NCI-H1436 (cell line): ENCODE data around the gene GRM8.

Source experiments
- DNase-seq: peaks from one replicate; lab custom pipeline; 2025; lab: John Stamatoyannopoulos, UW

Gene GRM8

DNA sequence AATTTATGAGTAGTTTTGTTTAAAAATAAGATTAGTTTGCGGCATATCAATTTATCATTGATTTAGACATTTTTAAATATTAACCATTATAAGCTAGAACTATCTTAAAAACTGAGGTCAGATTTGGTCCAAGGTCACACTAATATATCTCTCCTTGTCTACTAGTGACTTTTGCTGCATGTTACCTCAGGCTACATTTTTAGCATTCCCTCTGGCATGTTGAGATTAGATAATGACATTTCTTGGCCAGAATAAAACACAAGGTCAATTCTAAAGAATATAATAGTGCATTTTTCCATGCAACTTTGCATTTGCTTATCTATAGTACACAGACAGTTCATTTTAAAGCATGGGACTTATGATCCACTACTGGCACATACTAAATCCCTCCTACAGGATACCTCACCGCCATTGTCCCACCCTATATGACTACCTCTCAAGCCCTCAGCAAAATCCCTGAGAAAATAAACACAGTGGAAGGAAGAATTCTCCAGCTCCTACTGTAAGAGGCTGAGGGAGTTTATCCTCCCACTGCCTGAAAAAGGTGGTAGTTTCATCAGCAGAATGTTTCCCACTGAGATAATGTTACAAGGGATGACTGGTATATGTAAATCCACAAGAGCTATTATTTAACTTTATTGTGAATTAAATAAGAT is 816.4 kb downstream of the GRM8 start:
- no peak for DNase-seq

DNA sequence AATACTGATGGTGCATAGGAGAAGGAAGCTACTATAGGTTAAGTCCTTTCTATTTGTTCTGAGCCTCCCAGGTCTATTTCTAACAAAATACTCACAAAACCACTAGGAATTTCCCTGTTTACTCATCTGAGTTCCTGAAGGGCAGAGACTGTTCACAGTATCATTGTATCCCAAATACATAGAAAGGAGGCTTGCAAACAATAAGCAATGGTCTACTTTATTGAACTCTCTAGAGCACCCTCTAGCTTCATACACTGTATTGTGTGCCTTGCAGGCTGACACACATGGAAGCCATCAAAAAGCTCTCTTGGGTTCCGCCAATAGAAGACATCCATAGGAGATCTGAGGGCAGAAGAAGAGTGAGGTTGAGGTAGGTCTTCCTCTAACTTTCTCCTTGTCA is 826.1 kb downstream of the GRM8 start:
- DNase-seq = no peak

DNA sequence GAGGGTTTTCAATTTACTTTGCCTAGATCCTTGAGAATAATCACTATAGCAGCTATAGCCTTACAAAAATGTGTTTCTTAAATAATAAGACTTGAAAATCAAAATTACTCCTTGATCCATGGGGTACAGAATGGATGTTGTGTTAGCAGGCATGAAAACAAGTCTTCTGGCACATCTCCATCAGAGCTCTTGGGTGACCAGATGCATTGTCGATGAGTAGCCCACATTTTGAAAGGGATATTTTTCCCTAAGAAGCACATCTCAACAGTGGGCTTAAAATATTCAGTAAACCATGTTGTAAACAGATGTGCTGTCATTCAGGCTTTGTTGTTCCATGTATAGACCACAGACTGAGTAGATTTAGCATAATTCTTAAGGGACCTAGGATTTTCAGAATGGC is 827.8 kb downstream of the GRM8 start:
- DNase-seq = no peak

DNA sequence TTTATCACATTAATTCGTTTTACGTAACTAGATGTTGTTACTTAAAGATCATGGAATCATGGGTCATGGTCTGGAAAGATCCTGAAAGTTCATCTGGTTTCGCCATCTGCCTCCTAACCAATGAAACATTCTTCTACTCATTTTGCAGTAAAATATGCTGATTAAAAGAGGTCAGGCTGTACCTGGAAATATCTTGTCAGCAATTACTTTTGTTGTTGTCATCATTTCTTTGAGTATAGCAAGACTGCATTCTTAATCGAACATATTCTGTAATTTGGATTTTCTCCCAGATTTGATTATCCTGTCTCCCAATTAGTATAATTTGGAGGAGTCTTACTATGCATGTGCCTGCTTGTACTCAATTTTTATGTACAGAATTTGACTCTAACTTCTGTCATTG is 833.7 kb downstream of the GRM8 start:
- no peak for DNase-seq

DNA sequence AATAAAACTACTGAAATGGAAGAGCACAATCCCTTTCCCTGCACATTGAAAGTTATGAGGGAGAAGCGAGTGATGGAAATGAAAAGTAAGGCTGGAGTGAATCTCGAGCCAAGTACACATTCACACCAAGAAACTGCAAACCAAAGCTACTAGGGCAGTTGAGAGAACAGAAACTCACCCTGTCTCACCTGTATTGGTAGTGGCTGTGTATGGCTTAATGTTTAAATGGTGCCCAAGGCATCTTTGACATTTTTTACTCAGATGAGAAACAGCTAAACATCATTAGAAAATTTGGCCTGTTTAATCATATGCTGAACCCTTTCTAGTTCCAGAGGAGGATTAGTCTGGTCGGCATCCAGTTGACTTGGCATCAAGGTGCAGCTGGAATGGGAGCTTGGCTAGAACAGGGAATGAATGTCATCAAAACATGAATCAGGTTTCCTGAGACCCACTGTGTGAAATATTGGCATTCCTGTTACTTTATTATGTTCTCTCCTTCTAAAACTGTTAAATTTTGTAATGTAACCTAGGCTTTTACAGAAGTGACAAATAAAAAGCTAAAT is 840.8 kb downstream of the GRM8 start:
- DNase-seq = no peak

DNA sequence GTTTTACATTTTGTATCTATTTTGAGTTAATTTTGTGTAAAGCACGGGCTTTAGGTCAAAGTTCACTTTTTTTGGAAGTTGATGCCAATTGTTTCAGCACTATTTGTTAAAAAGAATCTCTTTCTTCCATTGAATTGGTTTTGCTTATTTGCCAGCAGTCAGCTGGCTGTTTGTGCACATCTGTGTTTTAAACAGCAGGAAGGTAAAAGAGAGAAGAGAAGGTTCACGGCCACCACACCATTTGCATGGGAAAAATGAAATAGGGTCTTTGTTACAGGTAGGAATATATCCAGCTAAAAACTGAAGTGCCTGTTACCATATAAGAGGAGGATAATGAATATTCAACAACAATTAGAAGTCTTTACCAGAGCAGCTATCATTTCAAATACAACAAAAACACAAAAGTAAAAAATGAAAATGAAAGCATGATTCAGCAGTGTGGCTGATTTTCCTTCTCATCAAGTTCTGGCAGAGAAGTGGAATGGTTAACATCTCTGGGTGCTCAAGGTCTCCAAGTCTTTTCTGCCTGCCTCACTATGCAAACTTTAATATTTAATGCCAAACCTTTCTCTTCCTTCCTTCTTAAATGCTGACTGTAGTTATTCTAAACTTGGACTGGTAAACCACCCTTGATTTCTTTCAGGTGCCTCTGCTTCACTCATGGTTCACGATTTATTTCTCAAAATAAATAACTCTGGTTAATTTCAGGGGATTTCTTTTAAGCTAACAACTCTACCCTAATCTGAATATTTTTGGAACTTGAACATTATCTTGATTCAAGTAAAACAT is 841.5 kb downstream of the GRM8 start:
- DNase-seq = no peak

DNA sequence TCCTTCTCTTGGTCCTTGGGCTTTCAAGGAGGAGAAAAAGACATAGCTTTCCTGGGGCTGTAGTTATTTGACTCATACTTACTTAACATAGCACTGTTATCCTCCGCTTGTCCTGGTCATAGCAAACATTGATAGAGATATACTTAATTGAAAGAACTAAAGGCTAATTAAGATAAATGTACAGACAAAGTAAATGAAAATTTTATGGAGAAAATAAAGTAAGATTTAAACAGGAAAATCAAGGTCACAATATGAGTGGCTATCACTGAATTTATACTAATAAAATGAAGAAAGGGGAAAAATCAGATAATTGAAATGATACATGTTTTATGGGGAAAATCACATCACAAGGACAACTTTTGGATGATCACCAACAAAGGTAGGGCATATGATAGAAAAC is 849.7 kb downstream of the GRM8 start:
- no peak for DNase-seq

DNA sequence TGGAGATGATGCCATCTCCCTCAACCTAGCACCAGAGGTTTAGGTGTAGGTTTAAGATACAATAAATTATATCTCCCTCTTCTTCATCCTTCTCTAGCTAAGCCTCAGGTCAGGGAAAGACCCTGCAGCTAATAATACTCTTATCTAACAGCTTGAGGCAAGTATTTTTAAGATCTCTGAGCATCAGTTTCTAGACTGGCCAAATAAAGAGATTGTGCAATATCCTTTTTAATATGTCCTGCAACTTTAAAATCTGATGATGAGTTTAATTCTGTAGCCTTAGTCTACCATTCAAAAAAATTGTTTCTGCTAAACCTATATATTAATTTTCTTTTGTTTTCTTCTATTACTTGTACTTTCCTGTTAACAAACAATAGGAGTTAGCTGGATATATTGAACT is 850.8 kb downstream of the GRM8 start:
- no peak for DNase-seq

DNA sequence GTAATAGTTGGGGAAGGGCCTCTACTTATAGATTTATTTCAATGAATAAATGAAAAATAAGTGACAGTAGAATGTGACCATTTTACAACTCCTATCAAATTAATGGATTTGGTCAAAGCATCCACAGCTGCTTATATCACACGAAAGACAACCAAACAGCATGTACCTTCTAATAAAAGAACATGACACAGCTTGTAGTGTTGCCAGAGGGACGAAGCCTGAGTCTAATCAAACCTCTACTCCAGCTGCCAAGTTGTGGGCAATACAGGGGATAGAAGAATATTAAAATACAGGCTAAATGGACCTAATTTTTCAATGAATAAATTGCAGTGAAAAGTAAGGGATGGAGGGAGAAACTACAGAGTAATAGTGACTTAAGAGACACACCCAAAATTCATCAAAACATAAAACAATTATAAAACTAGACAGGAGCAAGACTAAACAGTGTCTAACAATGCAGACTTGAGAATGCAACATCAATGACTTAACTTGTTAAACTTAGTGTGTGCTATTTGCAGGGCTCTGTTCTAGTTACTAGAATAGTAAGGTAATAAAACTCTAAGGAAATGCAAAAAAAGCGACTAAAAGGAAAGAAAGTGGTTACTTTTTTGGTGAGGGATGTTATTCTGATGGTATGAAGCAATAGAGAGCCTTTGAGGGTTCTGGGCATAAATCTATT is 853.8 kb downstream of the GRM8 start:
- DNase-seq = no peak

DNA sequence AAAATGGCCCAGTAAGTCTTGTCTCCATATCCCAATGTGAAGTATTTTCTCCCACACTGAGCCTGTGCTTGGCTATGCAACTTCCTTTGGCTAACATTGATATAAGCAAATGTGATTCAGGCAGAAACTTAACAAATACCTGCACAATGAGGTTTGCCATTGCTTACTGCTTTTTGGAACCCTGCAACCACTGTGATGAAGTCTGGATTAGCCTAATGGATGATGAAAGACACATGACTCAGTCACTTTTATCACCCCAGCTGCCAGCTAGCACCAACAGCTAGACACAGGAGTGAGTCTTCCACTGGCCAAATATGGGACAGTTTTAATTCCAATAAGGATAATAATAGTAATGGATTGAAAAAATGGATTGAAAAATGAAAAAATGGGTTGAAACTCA is 854.5 kb downstream of the GRM8 start:
- no peak for DNase-seq

DNA sequence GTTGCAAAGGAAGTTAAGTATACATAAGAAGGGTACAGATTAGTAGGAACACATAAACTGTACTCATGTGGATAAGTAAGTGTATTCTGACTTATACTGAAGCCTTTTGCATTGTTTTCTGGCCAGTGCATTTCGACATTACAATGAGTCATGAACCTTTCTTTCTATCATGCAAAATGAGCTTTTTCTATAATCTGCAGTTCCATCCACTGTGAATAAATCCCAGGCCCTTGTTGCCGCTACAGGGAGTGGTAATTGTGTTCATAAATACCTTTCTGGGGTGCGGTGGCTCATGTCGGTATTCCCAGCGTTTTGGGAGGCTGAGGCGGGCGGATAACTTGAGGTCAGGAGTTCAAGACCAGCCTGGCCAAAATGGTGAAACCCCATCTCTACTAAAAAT is 858.3 kb downstream of the GRM8 start:
- no peak for DNase-seq
